ENCODE results near the gene PTX3. TPM values are rescaled to one million over a fixed set of nuclear protein-coding genes. Genes with fewer than 3 reads are reported as not detected.

Gene PTX3
- total and polyA plus RNA-seq, 8 donors, result 1.0 to 5.0 (median 2.9) TPM

- intact Hi-C loops (cut with DNase I), result no loop called here
- H3K36me3 ChIP-seq, result no peaks in the 10 kb centered on the region
- DNase-seq (no peak), FAIRE-seq (no peak), ATAC-seq (no peak)
- no peak overlapping the region for H3K27ac ChIP-seq
- H3K4me3 ChIP-seq, result no peak overlapping the region
- peaks cover 0 to 2% (median 0%) of the 10 kb centered on the region in 3 donors for H3K4me1 ChIP-seq
- H3K27me3 ChIP-seq, result no peaks in the 10 kb centered on the region
- peaks cover 0 to 3% (median 0%) of the 10 kb centered on the region in 4 donors for H3K9me3 ChIP-seq
- no peak for TF ChIP-seq CTCF (IDR thresholded peaks at IDR 0.05)
Observed at GRCh38 chr3:157488144-157488543, 51.5 kb downstream of the PTX3 start.

GRCh38 chr3:157491136-157491535 is 54.5 kb downstream of the PTX3 start:
- 90 to 98% methylated on average over 2 of the region's 2 CpGs for WGBS, 2 donors

More at GRCh38 chr3:157491136-157491535, 54.5 kb downstream of the PTX3 start:
- DNase-seq (no peak), FAIRE-seq (no peak), ATAC-seq (no peak)
- Histone ChIP-seq H3K27ac (no peak overlapping the region), H3K36me3 (no peaks in the 10 kb centered on the region), H3K4me1 (peaks cover 0 to 2% (median 0%) of the 10 kb centered on the region in 3 donors), H3K27me3 (no peaks in the 10 kb centered on the region), H3K4me3 (no peak overlapping the region), H3K9me3 (peaks cover 0 to 3% (median 0%) of the 10 kb centered on the region in 4 donors)
- intact Hi-C loops (cut with DNase I), result loop anchor here in 2 of 3 donors (10.0 kb wide), 1 partner anchor 286 kb away; no protein-coding TSS in a partner anchor
- no peak for TF ChIP-seq CTCF (IDR thresholded peaks at IDR 0.05)

Other genes with a start within 250 kb of the PTX3 start
- 10 to 100 TPM; 11.2 to 18.3 (median 14.6) TPM for gene VEPH1, start 66.6 kb downstream of the PTX3 start, total RNA-seq
- gene VEPH1, start 66.6 kb downstream of the PTX3 start, polyA plus RNA-seq, result 10 to 100 TPM in 1 of 2 donors, 1 to 10 TPM in 1; 7.6 to 12.2 TPM